HFFc6 (cell line): ENCODE results near the gene IGFBP5. TPM values are rescaled to one million over a fixed set of nuclear protein-coding genes. Genes with fewer than 3 reads are reported as not detected.
A peak's percentile ranks its signal among the peaks of the same experiment; 100 is the strongest.

Experiments used
- DNase-seq: peaks from one replicate; pipeline ENCODE4 v3.0.0-alpha.2; 2018
- H3K27ac Mint-ChIP-seq: 2 replicates; pipeline ENCODE4 v1.8.0; 2020; ENCODE audit warnings: mild to moderate bottlenecking, mixed read lengths
- H3K27me3 Mint-ChIP-seq: 2 replicates; pipeline ENCODE4 v1.8.0; 2021; ENCODE audit warnings: mild to moderate bottlenecking, moderate library complexity, mixed read lengths; ENCODE audit not compliant: insufficient read depth
- H3K36me3 Mint-ChIP-seq: 2 replicates; pipeline ENCODE4 v1.8.0; 2021; ENCODE audit warnings: low read depth, mixed read lengths
- H3K4me1 Mint-ChIP-seq: 2 replicates; pipeline ENCODE4 v1.8.0; 2020; ENCODE audit warnings: low read depth, mixed read lengths
- H3K4me3 Mint-ChIP-seq: 2 replicates; pipeline ENCODE4 v1.8.0; 2020; ENCODE audit warnings: mild to moderate bottlenecking, moderate library complexity, mixed read lengths
- H3K9me3 Mint-ChIP-seq: 2 replicates; pipeline ENCODE4 v1.8.0; 2020; ENCODE audit warnings: mild to moderate bottlenecking, mixed read lengths
- CTCF ChIP-seq: fragments of 200-600 bp; sonication (generic); IDR thresholded peaks from 2 replicates; pipeline ENCODE4 v1.5.0; 2021; ENCODE audit warnings: antibody characterized with exemption, mild to moderate bottlenecking
- total RNA-seq, 6 experiments: library from RNA; stranded (reverse); fragmentation: NEBNext Ultra II Directional; extraction: Animal tissue kit (Norgen Biotek cat#: 25700); gene quantifications; 2 replicates in 1 of 6; 3 replicates in 5 of 6; pipeline ENCODE4 v1.2.3, GENCODE V29; 2021

Gene IGFBP5
- total RNA-seq, 6 experiments from 2014 or later, result 63.2 to 125 (median 68.6) TPM

- no peak overlapping the region for H3K4me3 Mint-ChIP-seq
- H3K27me3 Mint-ChIP-seq, result peaks cover 16% of the 10 kb centered on the region
- H3K4me1 Mint-ChIP-seq, result peaks cover 49% of the 10 kb centered on the region
- H3K27ac Mint-ChIP-seq, result no peak overlapping the region
- H3K36me3 Mint-ChIP-seq, result no peaks in the 10 kb centered on the region
- H3K9me3 Mint-ChIP-seq, result no peaks in the 10 kb centered on the region
- no peak for TF ChIP-seq CTCF
- DNase-seq, result no peak
These were observed 6.5 kb downstream of the IGFBP5 start for GRCh38 chr2:216688731-216689340.

GRCh38 chr2:216687646-216688045 is 7.7 kb downstream of the IGFBP5 start:
- TF ChIP-seq CTCF, result peak; percentile 63
- no peaks in the 10 kb centered on the region for H3K36me3 Mint-ChIP-seq
- no peak for DNase-seq
- H3K9me3 Mint-ChIP-seq, result no peaks in the 10 kb centered on the region
- H3K4me3 Mint-ChIP-seq, result no peak overlapping the region
- H3K27ac Mint-ChIP-seq, result no peak overlapping the region
- H3K4me1 Mint-ChIP-seq, result peaks cover 50% of the 10 kb centered on the region
- peaks cover 12% of the 10 kb centered on the region for H3K27me3 Mint-ChIP-seq

- H3K9me3 Mint-ChIP-seq, result no peaks in the 10 kb centered on the region
- no peak overlapping the region for H3K4me3 Mint-ChIP-seq
- H3K4me1 Mint-ChIP-seq, result peaks cover 50% of the 10 kb centered on the region
- no peak for DNase-seq
- peaks cover 7% of the 10 kb centered on the region for H3K27me3 Mint-ChIP-seq
- H3K27ac Mint-ChIP-seq, result no peak overlapping the region
- no peak for TF ChIP-seq CTCF
- no peaks in the 10 kb centered on the region for H3K36me3 Mint-ChIP-seq
These were observed 8.2 kb downstream of the IGFBP5 start for GRCh38 chr2:216687111-216687510.

GRCh38 chr2:216685327-216685875 is 9.9 kb downstream of the IGFBP5 start:
- no peaks in the 10 kb centered on the region for H3K36me3 Mint-ChIP-seq
- no peak overlapping the region for H3K4me3 Mint-ChIP-seq
- TF ChIP-seq CTCF, result no peak
- H3K27ac Mint-ChIP-seq, result no peak overlapping the region
- peaks cover 46% of the 10 kb centered on the region for H3K4me1 Mint-ChIP-seq
- H3K9me3 Mint-ChIP-seq, result no peaks in the 10 kb centered on the region
- H3K27me3 Mint-ChIP-seq, result peaks cover 6% of the 10 kb centered on the region
- DNase-seq, result no peak

- Mint-ChIP-seq H3K4me3 (no peak overlapping the region), H3K27ac (peak overlapping the region; percentile 73), H3K9me3 (no peaks in the 10 kb centered on the region), H3K4me1 (peaks cover 46% of the 10 kb centered on the region), H3K27me3 (peaks cover 2% of the 10 kb centered on the region), H3K36me3 (no peaks in the 10 kb centered on the region)
- no peak for TF ChIP-seq CTCF
- DNase-seq, result peak; percentile 85
These were observed 11.5 kb downstream of the IGFBP5 start for GRCh38 chr2:216683846-216684245.
